ENCODE measurements around the gene TCP1.

DNA sequence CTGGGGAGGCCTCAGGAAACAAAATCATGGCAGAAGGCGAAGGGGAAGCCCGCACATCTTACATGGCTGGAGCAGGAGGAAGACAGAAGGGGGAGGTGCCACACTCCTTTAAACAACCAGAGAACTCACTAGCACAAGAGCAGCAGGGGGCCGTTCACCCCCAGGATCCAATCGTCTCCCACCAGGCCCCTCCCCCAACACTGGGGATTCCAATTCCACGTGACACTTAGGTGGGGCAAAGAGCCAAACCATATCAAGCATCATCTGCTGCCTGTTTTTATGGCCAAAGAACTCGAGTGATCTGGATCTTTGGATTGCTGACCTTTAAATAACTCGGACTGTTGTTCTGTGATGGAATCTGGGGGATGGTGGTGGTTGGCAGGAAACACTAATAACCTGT is 38.7 kb upstream of the TCP1 start:
- TF ChIP-seq, protein P1, sequence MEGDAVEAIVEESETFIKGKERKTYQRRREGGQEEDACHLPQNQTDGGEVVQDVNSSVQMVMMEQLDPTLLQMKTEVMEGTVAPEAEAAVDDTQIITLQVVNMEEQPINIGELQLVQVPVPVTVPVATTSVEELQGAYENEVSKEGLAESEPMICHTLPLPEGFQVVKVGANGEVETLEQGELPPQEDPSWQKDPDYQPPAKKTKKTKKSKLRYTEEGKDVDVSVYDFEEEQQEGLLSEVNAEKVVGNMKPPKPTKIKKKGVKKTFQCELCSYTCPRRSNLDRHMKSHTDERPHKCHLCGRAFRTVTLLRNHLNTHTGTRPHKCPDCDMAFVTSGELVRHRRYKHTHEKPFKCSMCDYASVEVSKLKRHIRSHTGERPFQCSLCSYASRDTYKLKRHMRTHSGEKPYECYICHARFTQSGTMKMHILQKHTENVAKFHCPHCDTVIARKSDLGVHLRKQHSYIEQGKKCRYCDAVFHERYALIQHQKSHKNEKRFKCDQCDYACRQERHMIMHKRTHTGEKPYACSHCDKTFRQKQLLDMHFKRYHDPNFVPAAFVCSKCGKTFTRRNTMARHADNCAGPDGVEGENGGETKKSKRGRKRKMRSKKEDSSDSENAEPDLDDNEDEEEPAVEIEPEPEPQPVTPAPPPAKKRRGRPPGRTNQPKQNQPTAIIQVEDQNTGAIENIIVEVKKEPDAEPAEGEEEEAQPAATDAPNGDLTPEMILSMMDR (IDR thresholded peaks at IDR 0.05; ENCODE audit: poor library complexity): no peak
- no peak for TF ChIP-seq EZH2 (IDR thresholded peaks at IDR 0.05; ENCODE audit: borderline replicate concordance)

All from hepatocyte (in vitro differentiated cells).